ENCODE measurements around the gene ADAM22.

Gene ADAM22

DNA sequence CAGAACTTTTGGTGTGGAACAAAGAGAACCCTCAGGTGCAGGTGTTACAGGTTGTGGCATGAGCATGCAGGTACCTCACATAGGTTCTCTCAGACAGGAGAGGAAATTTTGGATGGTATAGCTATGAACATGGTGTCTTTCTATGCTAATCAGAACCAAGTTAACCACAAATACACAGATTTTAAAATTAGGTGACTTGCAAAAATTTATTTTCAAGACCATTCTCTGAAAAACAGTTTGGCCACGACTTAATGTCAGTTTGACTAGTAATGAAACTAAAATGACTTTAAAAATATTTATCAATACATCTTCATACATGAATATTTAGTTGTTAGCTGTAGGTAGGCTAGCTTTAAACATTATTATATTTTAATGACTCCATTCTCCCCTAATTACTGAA is 156.2 kb downstream of the ADAM22 start:
- Histone ChIP-seq H3K36me3 (ENCODE audit: insufficient read depth, low read depth, low read length) (no peaks in the 10 kb centered on the region), H3K9ac (ENCODE audit: low read depth, low read length) (no peak overlapping the region), H3K4me3 (ENCODE audit: low read length) (no peak overlapping the region), H3K9me3 (ENCODE audit: insufficient read depth, low read depth, low read length) (no peaks in the 10 kb centered on the region), H3K27ac (ENCODE audit: low read length) (no peak overlapping the region), H3K27me3 (ENCODE audit: insufficient read depth, low read length) (no peaks in the 10 kb centered on the region), H3K4me1 (ENCODE audit: insufficient read depth, low read length) (peaks cover 6% of the 10 kb centered on the region; the same call in 1 of the 2 replicates)

GRCh38 chr7:88090671-88091070 is 156.6 kb downstream of the ADAM22 start:
- Histone ChIP-seq H3K9ac (ENCODE audit: low read depth, low read length) (no peak overlapping the region), H3K36me3 (ENCODE audit: insufficient read depth, low read depth, low read length) (no peaks in the 10 kb centered on the region), H3K27me3 (ENCODE audit: insufficient read depth, low read length) (no peaks in the 10 kb centered on the region), H3K9me3 (ENCODE audit: insufficient read depth, low read depth, low read length) (no peaks in the 10 kb centered on the region), H3K27ac (ENCODE audit: low read length) (no peak overlapping the region), H3K4me1 (ENCODE audit: insufficient read depth, low read length) (peaks cover 6% of the 10 kb centered on the region; the same call in 1 of the 2 replicates), H3K4me3 (ENCODE audit: low read length) (no peak overlapping the region)

- no peaks in the 10 kb centered on the region for H3K27me3 ChIP-seq (ENCODE audit: insufficient read depth, low read length)
- H3K4me1 ChIP-seq (ENCODE audit: insufficient read depth, low read length), result peaks cover 6% of the 10 kb centered on the region; the same call in 1 of the 2 replicates
- H3K27ac ChIP-seq (ENCODE audit: low read length), result no peak overlapping the region
- H3K9me3 ChIP-seq (ENCODE audit: insufficient read depth, low read depth, low read length), result no peaks in the 10 kb centered on the region
- no peak overlapping the region for H3K9ac ChIP-seq (ENCODE audit: low read depth, low read length)
- H3K36me3 ChIP-seq (ENCODE audit: insufficient read depth, low read depth, low read length), result no peaks in the 10 kb centered on the region
- no peak overlapping the region for H3K4me3 ChIP-seq (ENCODE audit: low read length)
Observed at GRCh38 chr7:88091988-88092675, 158.1 kb downstream of the ADAM22 start.

GRCh38 chr7:88092676-88092999 is 158.6 kb downstream of the ADAM22 start:
- Histone ChIP-seq H3K36me3 (ENCODE audit: insufficient read depth, low read depth, low read length) (no peaks in the 10 kb centered on the region), H3K9me3 (ENCODE audit: insufficient read depth, low read depth, low read length) (no peaks in the 10 kb centered on the region), H3K4me1 (ENCODE audit: insufficient read depth, low read length) (peaks cover 6% of the 10 kb centered on the region; the same call in 1 of the 2 replicates), H3K27me3 (ENCODE audit: insufficient read depth, low read length) (no peaks in the 10 kb centered on the region), H3K27ac (ENCODE audit: low read length) (no peak overlapping the region), H3K9ac (ENCODE audit: low read depth, low read length) (no peak overlapping the region), H3K4me3 (ENCODE audit: low read length) (no peak overlapping the region)

DNA sequence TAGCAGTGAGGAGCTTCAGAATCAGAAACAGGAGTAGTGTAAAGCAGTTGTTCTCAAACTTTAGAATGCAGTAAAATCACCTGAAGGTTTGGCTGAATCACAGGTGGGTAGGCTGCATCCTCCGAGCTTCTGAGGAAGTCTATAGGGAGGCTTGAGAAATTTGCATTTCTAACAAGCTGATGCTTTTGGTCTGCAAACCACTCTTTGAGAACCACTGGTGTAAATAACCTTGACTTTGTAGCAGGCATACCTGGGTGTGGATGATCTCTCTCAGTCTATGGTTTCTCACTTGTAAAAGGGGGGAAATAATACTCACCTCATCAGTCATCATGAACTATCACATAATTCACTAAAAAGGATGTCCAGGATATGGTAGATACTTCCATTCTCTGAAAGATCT is 167.7 kb downstream of the ADAM22 start:
- Histone ChIP-seq H3K36me3 (ENCODE audit: insufficient read depth, low read depth, low read length) (no peaks in the 10 kb centered on the region), H3K27ac (ENCODE audit: low read length) (no peak overlapping the region), H3K27me3 (ENCODE audit: insufficient read depth, low read length) (no peaks in the 10 kb centered on the region), H3K9me3 (ENCODE audit: insufficient read depth, low read depth, low read length) (no peaks in the 10 kb centered on the region), H3K4me1 (ENCODE audit: insufficient read depth, low read length) (peaks cover 12% of the 10 kb centered on the region; the same call in 1 of the 2 replicates), H3K4me3 (ENCODE audit: low read length) (no peak overlapping the region), H3K9ac (ENCODE audit: low read depth, low read length) (no peak overlapping the region)

DNA sequence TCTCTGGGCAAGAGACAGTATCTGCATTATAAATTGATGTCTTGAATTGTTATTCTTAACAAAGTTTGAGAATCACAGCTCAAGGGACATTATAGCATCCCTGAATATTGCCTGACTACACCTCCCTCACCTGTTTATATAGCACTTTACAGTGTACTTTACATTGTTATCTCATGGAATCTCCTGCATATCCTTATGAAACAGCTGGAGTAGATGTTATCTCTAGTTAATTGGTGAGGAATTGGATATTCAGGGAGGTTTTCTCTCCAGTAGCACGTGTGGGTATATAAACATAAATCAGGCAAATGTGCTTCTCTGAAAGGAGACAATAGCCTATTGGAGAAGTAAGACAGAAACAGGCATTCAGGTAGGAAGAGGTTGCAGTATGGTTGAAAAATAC is 168.6 kb downstream of the ADAM22 start:
- Histone ChIP-seq H3K4me1 (ENCODE audit: insufficient read depth, low read length) (peaks cover 13% of the 10 kb centered on the region; the same call in 1 of the 2 replicates), H3K4me3 (ENCODE audit: low read length) (no peak overlapping the region), H3K27me3 (ENCODE audit: insufficient read depth, low read length) (no peaks in the 10 kb centered on the region), H3K9me3 (ENCODE audit: insufficient read depth, low read depth, low read length) (no peaks in the 10 kb centered on the region), H3K36me3 (ENCODE audit: insufficient read depth, low read depth, low read length) (no peaks in the 10 kb centered on the region), H3K9ac (ENCODE audit: low read depth, low read length) (no peak overlapping the region), H3K27ac (ENCODE audit: low read length) (no peak overlapping the region)

DNA sequence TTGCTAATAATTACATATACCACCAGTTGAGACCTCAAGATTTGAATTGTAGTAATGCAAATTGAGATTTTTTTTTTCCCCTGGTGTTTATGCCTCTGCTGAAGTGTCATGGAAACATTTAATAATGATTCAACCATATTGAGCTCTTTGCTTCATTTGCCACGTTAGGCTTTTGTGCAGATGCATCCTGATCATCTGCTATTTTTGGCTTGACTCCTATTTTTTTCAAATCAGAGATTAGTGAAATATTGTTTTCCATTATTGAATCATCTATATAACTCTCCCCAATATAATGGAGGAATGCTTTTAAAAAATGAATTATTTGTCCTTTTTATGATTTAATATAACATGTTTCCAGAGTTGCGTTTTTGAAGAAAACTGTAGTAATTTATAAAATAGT is 170.7 kb downstream of the ADAM22 start:
- no peak overlapping the region for H3K4me3 ChIP-seq (ENCODE audit: low read length)
- H3K27ac ChIP-seq (ENCODE audit: low read length), result no peak overlapping the region
- H3K9me3 ChIP-seq (ENCODE audit: insufficient read depth, low read depth, low read length), result no peaks in the 10 kb centered on the region

DNA sequence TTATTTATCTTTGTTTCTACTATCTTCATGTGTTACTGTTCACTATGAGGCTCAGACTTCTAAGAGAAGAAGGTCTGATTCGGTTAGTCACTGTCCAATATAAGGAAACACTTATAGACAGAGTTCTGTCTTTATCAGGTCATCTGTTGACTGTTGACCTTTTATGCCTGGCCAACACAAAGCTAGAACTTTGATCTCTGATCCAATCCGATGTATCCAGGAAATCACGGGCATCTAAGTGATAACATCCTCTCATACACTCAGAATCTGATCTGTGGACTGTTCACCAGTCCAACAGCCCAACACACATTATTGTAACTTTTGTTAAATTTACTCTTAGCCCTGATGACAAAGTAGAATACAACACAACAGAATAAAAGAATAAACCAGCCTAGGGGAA is 171.2 kb downstream of the ADAM22 start:
- Histone ChIP-seq H3K9me3 (ENCODE audit: insufficient read depth, low read depth, low read length) (no peaks in the 10 kb centered on the region), H3K27ac (ENCODE audit: low read length) (no peak overlapping the region), H3K4me1 (ENCODE audit: insufficient read depth, low read length) (peaks cover 13% of the 10 kb centered on the region; the same call in 1 of the 2 replicates), H3K9ac (ENCODE audit: low read depth, low read length) (no peak overlapping the region), H3K36me3 (ENCODE audit: insufficient read depth, low read depth, low read length) (no peaks in the 10 kb centered on the region), H3K4me3 (ENCODE audit: low read length) (no peak overlapping the region), H3K27me3 (ENCODE audit: insufficient read depth, low read length) (no peaks in the 10 kb centered on the region)

More for the DNA sequence above, 170.7 kb downstream of the ADAM22 start:
- Histone ChIP-seq H3K36me3 (ENCODE audit: insufficient read depth, low read depth, low read length) (no peaks in the 10 kb centered on the region), H3K27me3 (ENCODE audit: insufficient read depth, low read length) (no peaks in the 10 kb centered on the region), H3K4me1 (ENCODE audit: insufficient read depth, low read length) (peaks cover 13% of the 10 kb centered on the region; the same call in 1 of the 2 replicates), H3K9ac (ENCODE audit: low read depth, low read length) (no peak overlapping the region)

DNA sequence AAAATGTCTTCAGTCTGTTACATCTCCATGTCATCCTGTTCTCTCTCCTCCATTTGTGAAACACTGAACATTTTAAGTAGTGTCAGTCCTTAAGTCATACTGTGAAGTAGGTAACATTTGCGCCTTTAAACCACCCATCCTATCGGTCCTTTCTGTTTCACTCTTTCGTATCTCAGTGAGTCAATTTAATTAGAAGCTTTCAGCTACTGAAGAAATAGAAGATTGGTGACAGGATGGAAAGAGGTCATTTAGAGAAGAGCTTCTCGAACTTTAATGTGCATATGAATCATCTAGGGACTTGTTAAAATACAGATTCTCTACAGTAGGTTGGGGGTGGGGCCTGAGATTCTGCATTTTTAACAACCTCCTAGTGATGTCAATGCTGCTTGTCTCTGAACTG is 172.4 kb downstream of the ADAM22 start:
- Histone ChIP-seq H3K9me3 (ENCODE audit: insufficient read depth, low read depth, low read length) (no peaks in the 10 kb centered on the region), H3K36me3 (ENCODE audit: insufficient read depth, low read depth, low read length) (no peaks in the 10 kb centered on the region), H3K27ac (ENCODE audit: low read length) (no peak overlapping the region), H3K4me1 (ENCODE audit: insufficient read depth, low read length) (peaks cover 11% of the 10 kb centered on the region; the same call in 1 of the 2 replicates), H3K9ac (ENCODE audit: low read depth, low read length) (no peak overlapping the region), H3K4me3 (ENCODE audit: low read length) (no peak overlapping the region), H3K27me3 (ENCODE audit: insufficient read depth, low read length) (no peaks in the 10 kb centered on the region)

DNA sequence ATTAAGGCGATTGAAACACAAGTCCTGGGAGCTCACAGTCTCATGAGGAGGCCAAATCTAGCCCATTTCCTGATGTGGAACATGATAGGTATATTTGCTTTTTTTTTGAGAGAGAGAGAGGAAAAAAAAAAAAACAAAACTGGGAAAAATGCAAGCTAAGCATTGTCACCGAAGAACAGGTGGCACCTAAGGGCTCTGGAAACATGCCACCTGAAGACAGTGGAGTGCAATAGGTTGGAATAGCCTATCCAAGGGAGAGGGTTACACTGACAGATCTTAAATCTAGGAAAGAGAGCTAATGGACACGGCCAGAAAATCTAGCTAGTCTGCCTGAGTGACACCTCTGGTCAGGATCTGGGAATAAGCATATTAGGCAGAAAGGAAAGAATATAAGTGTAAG is 175.6 kb downstream of the ADAM22 start:
- no peak overlapping the region for H3K27ac ChIP-seq (ENCODE audit: low read length)
- H3K27me3 ChIP-seq (ENCODE audit: insufficient read depth, low read length), result no peaks in the 10 kb centered on the region
- H3K9me3 ChIP-seq (ENCODE audit: insufficient read depth, low read depth, low read length), result no peaks in the 10 kb centered on the region
- H3K9ac ChIP-seq (ENCODE audit: low read depth, low read length), result no peak overlapping the region
- no peaks in the 10 kb centered on the region for H3K36me3 ChIP-seq (ENCODE audit: insufficient read depth, low read depth, low read length)
- H3K4me3 ChIP-seq (ENCODE audit: low read length), result no peak overlapping the region
- H3K4me1 ChIP-seq (ENCODE audit: insufficient read depth, low read length), result peaks cover 9% of the 10 kb centered on the region; the same call in 1 of the 2 replicates

DNA sequence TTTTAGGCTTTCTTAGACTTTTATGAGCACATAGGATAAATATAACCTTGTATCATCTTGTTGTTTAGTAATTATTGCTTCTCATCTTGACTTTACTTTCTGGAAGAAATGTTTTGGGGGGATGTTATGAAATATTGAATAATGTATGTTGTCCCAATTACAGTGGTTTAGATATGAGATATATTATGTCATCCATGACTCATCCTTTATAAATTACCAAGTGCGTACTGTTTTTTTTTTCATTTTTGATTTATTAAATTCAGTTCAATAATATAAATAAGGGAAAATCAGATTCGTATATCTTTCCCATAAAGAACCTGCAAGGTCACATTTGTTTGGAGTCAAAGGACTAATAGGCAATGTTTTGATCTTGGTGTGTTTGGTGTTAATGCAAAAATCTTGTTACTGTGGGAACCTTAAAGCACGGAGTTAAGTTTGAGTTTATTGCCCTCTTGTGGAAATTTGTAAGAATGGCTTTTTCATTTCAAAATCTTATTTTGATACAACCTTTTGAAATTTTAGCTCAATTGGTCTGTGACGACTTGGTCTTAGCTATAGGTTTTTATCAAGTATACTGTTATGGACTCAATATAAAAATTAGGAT is 177.2 kb downstream of the ADAM22 start:
- H3K4me1 ChIP-seq (ENCODE audit: insufficient read depth, low read length), result peaks cover 6% of the 10 kb centered on the region; the same call in 1 of the 2 replicates

DNA sequence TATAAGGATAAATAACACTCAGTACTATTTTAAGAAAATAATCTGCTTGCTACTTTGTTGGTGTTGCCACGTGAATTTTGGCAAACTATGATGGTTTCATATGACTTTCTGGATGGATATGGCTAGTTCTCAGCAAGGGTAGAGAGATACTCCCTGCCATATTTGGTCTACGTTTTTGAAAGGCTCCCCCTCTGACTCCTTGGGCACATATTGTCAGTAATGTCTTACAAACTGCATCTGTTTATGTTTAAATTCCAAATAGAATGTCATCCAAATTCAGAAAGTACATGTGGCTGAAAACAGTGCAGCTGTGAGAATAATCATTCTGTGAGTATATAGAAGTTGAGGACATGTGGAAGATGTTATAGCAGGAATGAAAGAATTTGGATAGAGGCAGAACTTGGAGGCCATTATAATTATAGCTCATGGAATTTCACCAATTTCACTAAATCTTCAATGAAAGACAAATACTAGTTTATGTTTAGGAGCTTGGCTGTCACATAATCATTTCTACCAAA is 178.0 kb downstream of the ADAM22 start:
- no peak overlapping the region for H3K27ac ChIP-seq (ENCODE audit: low read length)
- H3K9ac ChIP-seq (ENCODE audit: low read depth, low read length), result no peak overlapping the region
- no peaks in the 10 kb centered on the region for H3K4me1 ChIP-seq (ENCODE audit: insufficient read depth, low read length)
- no peaks in the 10 kb centered on the region for H3K27me3 ChIP-seq (ENCODE audit: insufficient read depth, low read length)
- no peak overlapping the region for H3K4me3 ChIP-seq (ENCODE audit: low read length)
- H3K9me3 ChIP-seq (ENCODE audit: insufficient read depth, low read depth, low read length), result no peaks in the 10 kb centered on the region
- no peaks in the 10 kb centered on the region for H3K36me3 ChIP-seq (ENCODE audit: insufficient read depth, low read depth, low read length)

More for the DNA sequence above, 177.2 kb downstream of the ADAM22 start:
- Histone ChIP-seq H3K9me3 (ENCODE audit: insufficient read depth, low read depth, low read length) (no peaks in the 10 kb centered on the region), H3K4me3 (ENCODE audit: low read length) (no peak overlapping the region), H3K27me3 (ENCODE audit: insufficient read depth, low read length) (no peaks in the 10 kb centered on the region), H3K9ac (ENCODE audit: low read depth, low read length) (no peak overlapping the region), H3K27ac (ENCODE audit: low read length) (no peak overlapping the region), H3K36me3 (ENCODE audit: insufficient read depth, low read depth, low read length) (no peaks in the 10 kb centered on the region)

Data from iPS-20b (cell line).